Stimulated activated naive CD4-positive, alpha-beta T cell (primary cell): Measurements from ENCODE around the gene FANK1.
"Not testable (repeated sequence)": the region's sequence is repeated elsewhere in the genome, so short reads cannot be mapped to it uniquely, and the experiment has no call there.

ENCODE experiments used
- DNase-seq, 6 experiments: peaks; one replicate each; lab custom pipeline; 2025; lab: John Stamatoyannopoulos, UW

The FANK1 gene

DNA sequence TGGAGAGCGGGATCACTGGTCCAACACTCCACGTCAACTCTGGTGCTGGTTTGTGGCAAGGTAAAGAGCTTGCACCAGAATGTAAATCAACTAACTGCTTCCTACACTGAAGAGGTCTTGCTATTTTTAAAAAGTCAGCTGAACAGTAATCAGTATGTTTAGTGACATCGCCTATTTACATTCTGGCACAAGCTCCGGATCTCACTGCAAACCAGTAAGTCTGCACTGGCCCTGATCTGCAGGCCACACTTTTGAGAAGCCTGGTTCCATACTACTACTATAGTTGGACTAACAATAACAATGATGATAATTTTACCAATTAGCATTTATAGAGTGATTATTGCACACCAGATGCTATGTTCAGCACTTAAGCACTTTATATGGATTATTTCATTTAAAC, 6.9 kb upstream of the FANK1 start:
- not testable (repeated sequence) for DNase-seq

DNA sequence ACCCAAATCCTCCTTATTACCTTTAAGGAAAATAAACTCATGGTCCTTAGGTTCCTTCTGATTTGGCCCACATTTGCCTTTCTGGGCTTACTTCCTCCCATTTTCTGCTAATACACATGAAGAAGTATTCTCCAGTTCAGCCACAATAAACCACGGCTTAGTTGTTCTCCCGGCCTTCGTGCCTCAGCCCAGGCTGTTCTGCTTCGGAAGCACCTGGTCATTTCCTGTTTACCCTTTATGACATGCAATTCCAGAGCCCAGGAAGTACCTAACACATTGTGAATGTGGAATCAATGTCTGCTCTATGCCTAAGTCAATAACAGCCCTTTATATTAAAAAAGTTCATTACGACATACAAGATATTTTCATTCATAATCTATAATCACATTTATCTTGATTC, 4.0 kb upstream of the FANK1 start:
- not testable (repeated sequence) for DNase-seq

DNA sequence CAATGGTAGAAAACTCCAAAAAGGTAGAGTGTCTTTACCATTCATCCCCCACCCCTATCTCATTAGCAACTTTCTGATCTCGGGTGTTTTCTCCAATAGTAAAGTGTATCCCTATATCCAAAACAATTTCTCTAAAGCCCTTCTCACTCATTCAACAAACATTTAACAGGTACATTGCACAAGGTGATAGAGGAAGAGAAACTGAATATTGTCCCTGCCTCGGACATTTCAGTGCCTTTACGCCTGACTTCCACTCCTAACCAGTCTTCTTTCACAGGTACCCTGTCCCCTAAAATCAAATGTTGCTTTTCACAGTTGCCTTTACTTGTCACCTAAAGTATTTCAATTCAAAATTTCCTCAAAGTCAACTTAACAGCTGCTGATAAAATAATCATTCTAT, 2.2 kb upstream of the FANK1 start:
- DNase-seq, result not testable (repeated sequence)

DNA sequence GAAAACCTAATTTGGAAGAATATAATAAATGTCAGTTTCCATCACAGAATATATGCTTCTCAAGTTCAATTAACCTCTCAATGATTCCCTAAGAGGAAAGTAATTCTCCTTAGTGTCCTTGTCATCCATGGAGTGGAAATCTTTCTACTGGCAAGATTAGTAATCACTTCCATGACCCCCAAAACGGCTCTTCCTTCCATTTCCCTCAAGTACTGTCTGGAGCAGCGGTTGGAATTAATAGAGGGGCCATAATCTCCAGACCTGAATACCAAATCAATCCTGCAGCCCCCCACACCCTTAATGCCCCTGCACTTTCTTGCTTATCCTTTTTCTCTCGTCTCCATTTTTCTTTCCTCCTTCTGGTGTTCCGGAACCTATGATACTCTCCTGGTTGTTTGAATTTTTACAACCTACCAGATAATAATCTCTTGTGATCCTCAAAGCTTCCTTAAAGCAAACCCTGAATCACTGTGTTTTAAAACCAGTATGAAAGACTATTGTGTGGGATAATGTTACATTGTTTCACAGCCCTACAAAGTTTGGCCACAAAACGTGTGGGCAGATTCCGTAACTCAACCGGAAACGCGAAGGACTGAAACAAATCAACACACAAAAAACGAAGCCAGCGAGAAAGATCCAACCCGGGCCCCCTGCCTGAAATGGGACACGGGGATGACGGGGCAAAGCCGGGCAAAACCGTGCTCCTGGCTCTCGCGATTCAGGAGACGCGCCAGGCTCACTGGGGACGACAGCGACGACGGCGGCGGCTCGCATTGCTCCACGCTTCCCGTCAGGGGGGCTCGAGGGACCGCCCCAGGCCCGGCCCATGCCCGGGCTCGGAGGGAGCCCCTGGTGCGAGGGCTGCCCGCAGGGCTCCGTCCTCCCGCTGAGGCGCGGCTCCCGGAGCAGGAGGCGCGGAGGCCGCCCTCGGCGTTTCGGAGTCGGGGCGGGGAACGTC, 955 bp upstream of the FANK1 start:
- DNase-seq, result peak; percentile 4 to 43 (median 30)

DNA sequence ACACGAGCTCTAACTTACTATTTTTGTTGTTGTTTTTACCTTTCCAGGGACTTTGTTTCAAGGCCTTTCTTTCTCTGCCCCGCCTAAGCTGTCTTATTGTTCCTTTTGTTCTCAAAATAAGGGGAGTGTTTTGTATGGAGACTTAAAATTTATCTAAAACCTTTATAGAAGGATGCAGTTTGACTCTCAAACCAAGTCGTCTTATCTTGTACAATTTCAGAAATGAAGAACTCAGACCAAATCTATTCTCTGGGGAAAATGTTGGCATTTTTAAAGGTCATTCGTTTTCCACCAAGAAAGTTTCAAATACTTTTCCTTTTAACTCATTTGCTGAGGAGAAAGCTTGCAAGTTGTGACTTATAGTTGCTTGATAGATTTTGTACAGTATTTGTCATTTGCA, 953 bp downstream of the FANK1 start:
- not testable (repeated sequence) for DNase-seq

DNA sequence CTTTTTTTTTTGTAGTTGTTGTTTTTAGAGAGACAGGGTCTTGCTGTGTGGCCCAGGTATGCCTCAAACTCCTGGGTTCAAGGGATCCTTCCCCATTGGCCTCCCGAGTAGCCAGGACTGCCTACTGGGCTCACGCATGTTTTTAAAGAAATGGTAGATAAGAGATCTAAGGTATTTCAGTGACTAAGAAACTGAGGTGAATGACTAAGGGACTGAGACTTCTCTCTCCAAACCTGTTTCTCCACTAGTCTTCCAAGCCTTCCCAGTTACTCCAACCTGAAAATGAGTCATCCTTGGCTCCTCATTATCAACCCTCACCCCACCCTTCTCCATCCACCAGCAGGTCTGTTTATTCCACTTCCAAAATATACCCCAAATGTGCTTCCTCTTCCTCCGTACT, 4.6 kb downstream of the FANK1 start:
- DNase-seq, result not testable (repeated sequence)

DNA sequence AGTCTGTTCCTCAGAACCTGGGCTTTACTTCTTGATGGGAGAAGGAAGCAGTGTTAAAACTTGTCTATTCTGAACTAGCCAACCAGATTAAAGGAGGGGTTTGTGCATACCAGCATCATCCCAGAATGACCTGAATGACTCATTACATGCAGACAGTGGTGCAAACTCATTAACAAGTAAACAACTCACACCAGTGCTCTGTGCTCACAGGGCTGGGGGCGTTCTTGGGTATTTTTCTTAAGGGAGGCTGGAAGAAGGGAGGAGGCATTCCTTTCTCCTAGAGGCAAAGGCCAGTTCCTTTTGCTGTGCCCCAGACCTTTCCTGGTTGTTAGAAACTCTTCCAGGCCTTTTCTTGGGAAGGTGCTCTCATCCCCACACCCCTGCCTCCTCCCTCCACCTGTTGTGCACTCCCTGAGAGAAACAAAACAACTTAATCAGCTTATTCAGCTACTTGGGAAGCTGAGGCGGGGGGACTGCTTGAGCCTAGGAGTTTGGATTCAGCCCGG, 6.8 kb downstream of the FANK1 start:
- DNase-seq, result not testable (repeated sequence)

DNA sequence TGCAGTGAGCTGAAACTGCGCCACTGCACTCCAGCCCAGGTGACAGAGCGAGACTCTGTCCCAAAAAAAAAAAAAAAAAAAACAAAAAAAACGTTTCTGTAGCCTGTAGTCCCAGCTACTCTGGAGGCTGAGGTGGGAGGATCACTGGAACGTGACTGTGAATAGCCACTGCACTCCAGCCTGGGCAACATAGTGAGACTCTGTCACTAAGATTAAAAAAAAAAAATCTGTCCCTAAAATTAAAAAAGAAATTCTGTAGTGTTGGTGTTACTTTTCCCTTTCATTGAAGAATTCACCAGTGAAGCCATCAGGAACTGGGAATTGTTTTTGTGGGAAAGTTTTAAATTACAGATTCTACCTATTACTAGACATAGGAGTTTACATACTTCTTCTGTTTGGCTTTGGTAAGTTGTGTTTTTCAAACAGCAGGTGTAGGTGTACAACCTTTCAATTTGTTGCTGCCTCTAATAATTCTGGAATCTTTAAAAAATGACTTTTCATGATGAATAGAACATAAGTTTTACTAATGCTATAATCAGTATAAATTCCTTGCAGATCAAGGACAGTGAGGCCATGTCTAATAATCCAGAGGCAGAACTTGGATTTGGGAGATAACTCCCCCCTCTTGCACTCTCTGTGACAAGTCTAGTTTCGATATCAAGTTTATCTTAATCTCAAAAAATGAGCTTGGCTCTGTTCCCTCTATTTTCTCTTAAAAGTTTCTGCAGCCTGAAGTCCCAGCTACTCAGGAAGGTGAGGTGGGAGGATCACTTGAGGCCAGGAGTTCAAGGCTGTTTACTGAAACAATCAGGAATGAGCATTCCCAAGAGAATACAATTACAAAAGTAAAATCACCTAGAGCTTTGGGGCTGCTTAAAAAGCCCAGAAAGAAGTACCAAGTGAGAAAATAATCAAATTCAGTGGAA, 9.0 kb downstream of the FANK1 start:
- DNase-seq, result not testable (repeated sequence)

DNA sequence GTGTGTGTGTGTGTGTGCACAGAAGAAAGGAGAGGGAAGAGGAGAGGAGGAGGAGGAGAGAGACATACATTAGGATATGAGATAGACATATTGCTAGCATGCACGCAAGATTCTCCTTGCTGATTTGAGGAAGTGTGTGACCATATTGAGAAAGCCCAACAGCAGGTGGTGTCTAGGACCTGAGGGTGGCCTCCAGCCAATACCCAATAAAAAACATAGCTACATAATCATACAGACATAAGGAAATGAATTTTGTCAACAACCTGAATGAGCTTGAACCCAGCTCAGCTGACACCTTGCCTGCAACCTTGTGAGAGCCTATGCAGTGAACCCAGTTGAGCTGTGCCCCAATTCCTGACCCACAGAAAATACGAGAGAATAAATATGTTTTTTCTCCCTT, 11.2 kb downstream of the FANK1 start:
- DNase-seq, result not testable (repeated sequence)

DNA sequence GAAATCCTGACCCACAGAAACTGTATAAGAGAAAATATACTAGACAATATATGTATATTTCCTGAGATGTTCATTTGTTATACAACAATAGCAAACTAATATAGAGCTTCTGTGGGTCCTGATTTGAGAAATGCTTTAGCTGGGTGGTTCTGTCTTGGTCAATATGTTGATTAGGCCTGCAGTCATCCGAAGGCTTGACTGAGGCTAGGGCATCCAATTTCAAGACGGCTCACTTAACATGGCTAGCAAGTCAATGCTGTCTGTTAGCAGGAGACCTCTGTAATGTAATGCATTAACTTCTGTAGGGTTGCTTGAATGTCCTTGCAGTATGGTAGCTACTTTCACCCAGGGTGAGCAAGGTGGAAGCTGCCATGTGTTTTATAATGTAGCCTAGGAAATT, 12.4 kb downstream of the FANK1 start:
- not testable (repeated sequence) for DNase-seq

DNA sequence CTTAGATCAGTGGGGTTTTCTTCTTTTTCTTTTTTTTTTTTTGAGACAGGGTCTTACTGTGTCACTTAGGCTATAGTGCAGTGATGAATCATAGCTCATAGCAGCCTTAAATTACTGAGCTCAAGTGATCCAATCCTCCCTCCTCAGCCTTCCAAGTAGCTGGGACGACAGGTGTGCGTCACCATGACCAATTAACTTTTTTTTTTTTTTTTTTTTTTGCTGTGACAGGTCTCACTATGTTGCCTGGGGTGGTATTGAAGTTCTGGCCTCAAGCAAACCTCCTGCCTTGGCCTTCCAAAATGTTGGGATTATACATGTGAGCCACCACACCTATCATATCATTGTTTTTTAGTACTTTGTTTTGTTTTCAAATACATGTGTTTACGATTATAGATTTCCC, 13.1 kb downstream of the FANK1 start:
- DNase-seq, result not testable (repeated sequence)

DNA sequence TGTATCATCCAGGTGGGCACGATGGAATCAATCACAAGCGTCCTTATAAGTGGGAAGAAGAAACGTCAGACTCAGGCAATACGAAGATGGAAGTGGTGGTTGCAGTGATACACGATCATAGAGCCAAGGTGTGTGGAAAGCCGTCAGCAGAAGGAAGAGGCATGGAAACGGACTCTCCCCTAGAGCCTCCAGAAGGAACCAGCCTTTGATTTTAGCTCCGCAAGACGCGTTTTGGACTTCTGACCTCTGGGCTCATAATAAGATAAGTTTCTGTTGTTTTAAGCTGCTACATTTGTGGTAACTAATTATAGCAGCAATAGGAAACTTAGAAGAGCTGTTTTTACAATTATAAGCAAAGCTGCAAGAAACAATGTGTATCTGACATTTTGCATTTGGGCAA, 14.8 kb downstream of the FANK1 start:
- DNase-seq, result no peak

DNA sequence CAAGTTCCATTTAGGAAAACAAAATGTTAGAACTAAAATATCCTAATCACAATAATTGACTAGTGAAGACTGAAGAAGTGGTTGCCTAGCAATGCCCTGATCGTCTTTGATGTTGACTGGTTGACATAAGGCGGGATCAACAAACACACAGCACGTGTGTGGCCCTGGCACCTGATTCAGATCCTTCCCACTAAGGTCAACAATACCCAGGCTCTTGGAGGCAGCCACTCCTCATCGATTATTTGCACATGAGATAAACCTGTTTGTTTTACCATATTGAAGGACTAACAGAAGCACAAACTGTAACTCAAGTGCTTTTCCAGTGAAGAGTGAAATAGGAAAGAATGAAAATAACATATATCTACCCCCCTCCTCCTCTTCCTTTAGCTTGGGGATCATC, 15.6 kb downstream of the FANK1 start:
- DNase-seq, result no peak

DNA sequence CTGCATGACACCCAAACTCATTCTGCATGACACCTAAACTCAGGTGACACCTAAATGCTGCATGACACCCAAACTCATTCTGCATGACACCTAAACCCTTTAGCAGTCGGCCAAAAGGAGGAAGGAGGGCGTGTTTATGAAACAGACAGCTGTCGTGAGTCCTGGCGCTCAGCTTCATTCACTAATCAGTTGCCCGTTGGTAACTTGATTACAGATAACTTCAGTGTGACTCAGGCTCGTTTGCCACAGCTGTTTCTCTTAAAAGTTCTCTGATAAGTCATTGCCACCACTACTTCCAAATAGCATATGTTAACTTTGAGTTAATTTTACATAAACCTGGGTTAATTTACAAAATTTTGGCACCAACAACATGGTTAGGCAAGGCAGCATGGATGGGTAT, 16.9 kb downstream of the FANK1 start:
- not testable (repeated sequence) for DNase-seq

DNA sequence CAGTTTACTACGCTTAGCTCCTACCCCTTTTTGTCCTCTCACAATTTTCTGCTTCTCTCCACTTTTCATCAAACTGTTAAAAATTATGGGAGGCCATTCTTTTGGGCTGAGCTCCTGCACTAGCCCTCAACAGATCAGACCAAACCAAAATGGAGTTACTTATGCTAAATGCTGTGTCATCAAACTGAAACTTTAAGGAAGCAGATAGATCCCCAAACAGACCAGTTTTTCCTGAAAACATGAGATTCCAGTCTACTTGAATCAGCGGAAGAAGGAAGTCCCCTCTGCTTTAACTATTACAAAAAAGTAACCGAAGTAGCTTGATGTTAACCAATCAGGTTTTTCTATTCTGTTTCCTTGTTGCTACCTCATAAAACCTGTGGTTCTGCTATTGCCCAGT, 20.6 kb downstream of the FANK1 start:
- DNase-seq, result no peak

DNA sequence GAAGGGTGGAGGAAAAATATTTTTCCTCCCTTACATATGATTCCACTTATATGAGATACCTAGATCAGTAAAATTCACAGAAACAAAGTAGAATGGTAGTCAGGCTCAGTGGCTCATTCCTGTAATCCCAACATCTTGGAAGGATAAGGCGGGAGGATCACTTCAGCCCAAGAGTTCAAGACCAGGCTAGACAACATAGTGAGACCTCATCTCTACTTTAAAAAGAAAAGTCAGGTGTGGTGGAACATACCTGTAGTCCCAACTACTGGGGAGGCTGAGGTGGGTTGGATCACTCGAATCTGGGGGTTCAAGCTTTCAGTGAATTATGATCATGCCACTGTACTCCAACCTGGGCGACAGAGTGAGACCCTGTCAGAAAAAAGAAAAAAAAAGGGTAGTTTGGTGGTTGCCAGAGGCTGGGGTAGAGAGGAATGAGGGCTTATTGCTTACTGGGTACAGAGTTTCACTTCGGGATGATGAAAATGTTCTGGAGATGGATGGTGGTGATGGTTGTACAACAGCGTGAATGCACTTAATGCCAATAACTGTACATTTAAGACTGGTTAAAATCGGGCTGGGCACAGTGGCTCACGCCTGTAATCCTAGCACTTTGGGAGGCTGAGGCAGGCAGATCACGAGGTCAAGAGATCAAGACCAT, 21.5 kb downstream of the FANK1 start:
- DNase-seq, result not testable (repeated sequence)

DNA sequence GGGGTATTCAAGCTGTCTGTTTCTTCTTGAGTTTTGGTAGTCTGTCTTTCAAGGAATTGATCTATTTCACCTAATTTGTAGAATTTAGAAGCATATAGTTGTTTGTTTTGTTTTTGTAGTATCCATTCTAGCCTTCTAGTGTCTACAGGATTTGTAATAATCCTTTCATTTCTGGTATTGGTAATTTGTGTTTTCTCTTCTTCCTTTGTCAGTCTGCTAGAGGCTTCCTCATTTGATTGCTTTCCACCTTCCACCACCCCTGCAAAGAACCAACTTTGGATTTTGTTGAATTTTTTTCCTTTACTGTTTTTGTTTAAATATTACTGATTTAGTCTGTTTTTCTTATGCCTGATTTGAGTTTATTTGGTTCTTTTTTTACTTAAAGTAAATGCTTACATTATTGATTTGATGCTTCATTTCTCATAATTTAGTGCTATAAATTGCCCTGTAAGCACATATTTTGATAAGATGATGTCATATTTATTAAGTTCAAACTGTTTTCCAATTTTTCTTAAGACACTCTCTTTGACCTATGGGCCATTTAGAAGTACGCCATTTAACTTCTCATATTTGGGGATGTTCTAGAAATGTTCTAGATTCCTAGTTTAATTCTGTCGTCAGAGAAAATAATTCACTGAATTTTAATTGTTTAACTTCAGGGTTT, 25.4 kb downstream of the FANK1 start:
- DNase-seq, result not testable (repeated sequence)

DNA sequence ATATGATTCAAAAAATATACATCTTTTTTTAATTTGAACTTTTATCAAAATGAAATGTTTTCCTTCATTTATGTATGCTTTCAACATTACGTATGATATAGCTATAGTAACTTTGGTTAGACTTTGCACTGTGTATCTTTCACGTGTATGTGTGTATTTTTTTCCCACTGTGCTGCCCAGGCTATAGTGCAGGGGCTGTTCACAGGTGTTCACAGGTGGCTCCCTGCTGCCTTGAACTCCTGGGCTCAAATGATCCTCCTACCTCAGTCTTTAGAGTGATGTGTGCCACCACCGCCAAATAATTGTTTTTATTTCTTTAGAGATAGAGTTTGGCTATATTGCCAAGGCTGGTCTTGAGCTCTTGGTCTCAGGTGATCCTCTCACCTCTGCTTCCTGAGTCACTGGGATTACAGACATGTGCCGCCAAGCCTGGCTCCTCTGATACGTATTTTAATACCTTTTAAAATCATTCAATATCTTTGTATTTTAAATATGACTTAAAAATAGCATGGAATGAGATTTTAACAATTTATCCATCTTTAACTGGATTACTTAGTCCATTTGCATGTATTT, 29.0 kb downstream of the FANK1 start:
- DNase-seq, result no peak

DNA sequence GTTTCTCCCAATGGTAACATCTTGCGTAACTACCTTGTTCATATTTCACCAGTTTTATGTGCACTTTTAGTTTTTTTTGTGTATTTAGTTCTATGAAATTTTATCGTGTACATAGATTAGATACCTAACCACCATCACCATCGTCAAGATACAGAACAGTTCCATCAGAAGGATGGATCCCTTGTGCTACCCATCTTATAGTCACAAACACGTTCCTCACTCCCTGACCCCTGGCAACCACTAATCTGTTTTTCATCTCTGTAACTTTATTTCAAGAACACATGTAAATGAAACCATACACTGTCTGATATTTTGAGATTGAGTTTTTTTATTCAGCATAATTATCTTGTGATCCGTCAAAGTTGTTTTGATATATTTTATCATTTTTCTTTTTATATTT, 29.9 kb downstream of the FANK1 start:
- no peak for DNase-seq

DNA sequence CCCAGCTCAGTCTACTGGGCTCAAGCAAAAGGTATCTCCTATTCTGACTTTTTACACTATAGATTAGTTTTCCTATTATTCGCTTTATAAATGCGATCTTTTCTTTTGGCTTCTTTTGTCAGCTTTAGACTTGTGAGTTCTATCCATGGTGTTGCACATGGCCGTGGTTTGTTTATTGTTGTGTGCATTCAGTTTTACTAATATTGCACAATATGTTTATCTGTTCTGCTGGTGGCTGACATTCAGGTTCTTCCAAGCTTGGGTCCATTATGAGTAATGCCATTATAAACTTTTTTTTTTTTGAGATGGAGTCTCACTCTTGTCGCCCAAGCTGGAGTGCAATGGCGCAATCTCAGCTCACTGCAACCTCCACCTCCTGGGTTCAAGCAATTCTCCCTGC, 30.9 kb downstream of the FANK1 start:
- DNase-seq, result not testable (repeated sequence)
